HepG2 (cell line): ENCODE results near the gene ZBTB14. TPM values are rescaled to one million over a fixed set of nuclear protein-coding genes. Genes with fewer than 3 reads are reported as not detected.

Experiments used
- ATAC-seq: fragments of 200-7000 bp; cut with Tn5 transposase; 3 replicates; pipeline ENCODE4 v1.9.1; 2020; ENCODE audit warnings: mild to moderate bottlenecking, moderate library complexity
- BruUV-seq: library from RNA; stranded (reverse); fragments of 400-500 nt; replicated peaks from 2 replicates; lab custom pipeline; 2021; lab: Mats Ljungman, UMichigan
- CTCF ChIA-PET: fragments of 300-600 bp; formaldehyde crosslinking; extraction: SDS; loops from one replicate; lab custom pipeline; 2021; ENCODE audit warnings: low total read pairs, inconsistent platforms, low intra/inter-chr PET ratio; lab: Yijun Ruan, JAX
- POLR2A ChIA-PET: fragments of 350-600 bp; sonication (Branson Sonifier 250); formaldehyde crosslinking; loops from one replicate; lab custom pipeline; 2020; ENCODE audit warnings: antibody characterized with exemption, inconsistent platforms; lab: Yijun Ruan, JAX
- DNase-seq: peaks from one replicate; pipeline ENCODE4 v3.0.0-alpha.2; 2015; ENCODE audit warnings: low spot score
- FAIRE-seq: peaks from 3 replicates; lab custom pipeline; 2011; peaks lifted over from hg19 to GRCh38; lab: Jason Lieb, UNC
- H2AFZ ChIP-seq: one replicate; pipeline ENCODE4 v1.6.1; 2011; ENCODE audit warnings: low read length, inconsistent platforms
- H3K27ac ChIP-seq: fragments of 300-600 bp; 3 replicates; pipeline ENCODE4 v1.8.0; 2011; ENCODE audit warnings: mixed run types, mild to moderate bottlenecking, mixed read lengths, low read length, inconsistent platforms; ENCODE audit not compliant: insufficient read depth; ENCODE audit errors: extremely low read length
- H3K27me3 ChIP-seq, 2 experiments: fragments of 200-600 bp in 1 of 2; 2 replicates in 1 of 2; 3 replicates in 1 of 2; pipeline versions ENCODE4 v1.6.0 to v1.8.0; 2011; ENCODE audit warnings: low read length in 2 of 2, mild to moderate bottlenecking in 2 of 2, moderate library complexity in 2 of 2, inconsistent platforms in 1 of 2; ENCODE audit not compliant: insufficient read depth in 2 of 2, control insufficient read depth in 1 of 2
- H3K36me3 ChIP-seq, 2 experiments: fragments of 200-600 bp in 1 of 2; replicated peaks in 1 of 2; 2 replicates in 1 of 2; 3 replicates in 1 of 2; pipeline versions ENCODE4 v1.5.1 to v1.8.0; 2011; ENCODE audit warnings: low read length in 2 of 2, inconsistent platforms in 1 of 2; ENCODE audit not compliant: insufficient read depth in 2 of 2, control insufficient read depth in 1 of 2
- H3K4me1 ChIP-seq: 2 replicates; pipeline ENCODE4 v1.5.1; 2012; ENCODE audit warnings: low read length, inconsistent platforms; ENCODE audit not compliant: insufficient read depth
- H3K4me2 ChIP-seq: 2 replicates; pipeline ENCODE4 v1.6.0; 2011; ENCODE audit warnings: low read depth, low read length, inconsistent platforms
- H3K4me3 ChIP-seq, 3 experiments: fragments of 200-600 bp in 1 of 3; sonication (generic), shearing (Covaris generic) in 1 of 3; replicated peaks in 1 of 3; 2 replicates each; pipeline ENCODE4 v1.5.1; 2011 to 2016; ENCODE audit warnings: low read length in 3 of 3, inconsistent platforms in 2 of 3, low read depth in 2 of 3, mild to moderate bottlenecking in 2 of 3, control low read depth in 1 of 3, mixed read lengths in 1 of 3; ENCODE audit not compliant: insufficient read depth in 1 of 3
- H3K79me2 ChIP-seq: one replicate; pipeline ENCODE4 v1.6.1; 2011; ENCODE audit warnings: low read length, inconsistent platforms; ENCODE audit not compliant: insufficient read depth
- H3K9ac ChIP-seq: 2 replicates; pipeline ENCODE4 v1.6.0; 2011; ENCODE audit warnings: mild to moderate bottlenecking, low read depth, low read length, inconsistent platforms; ENCODE audit not compliant: insufficient read depth
- H3K9me3 ChIP-seq: 2 replicates; pipeline ENCODE4 v1.5.1; 2012; ENCODE audit warnings: mild to moderate bottlenecking, low read length
- H4K20me1 ChIP-seq: 2 replicates; pipeline ENCODE4 v1.6.0; 2011; ENCODE audit warnings: inconsistent platforms, mild to moderate bottlenecking, low read length, moderate library complexity; ENCODE audit not compliant: insufficient read depth
- ARID2 ChIP-seq: sonication (generic); formaldehyde crosslinking; IDR thresholded peaks from 2 replicates; pipeline ENCODE4 v1.8.1; 2022; ENCODE audit warnings: mild to moderate bottlenecking, missing genetic modification reagents, borderline replicate concordance
- CCDC6 ChIP-seq: sonication (generic); formaldehyde crosslinking; IDR thresholded peaks from 2 replicates; pipeline ENCODE4 v1.8.1; 2022; ENCODE audit warnings: mild to moderate bottlenecking, missing genetic modification reagents, moderate library complexity
- CEBPG ChIP-seq: IDR thresholded peaks from 2 replicates; pipeline ENCODE4 v1.6.1; 2016
- FOXP1 ChIP-seq, 2 experiments: fragments of 450-650 bp in 1 of 2; IDR thresholded peaks; 2 replicates each; pipeline ENCODE4 v1.6.1; 2017 to 2018; ENCODE audit warnings: antibody characterized with exemption in 1 of 2
- GABPB1 ChIP-seq: IDR thresholded peaks from 2 replicates; pipeline ENCODE4 v1.6.1; 2016; ENCODE audit warnings: mild to moderate bottlenecking, missing genetic modification reagents, moderate library complexity, missing compliant biosample characterization
- GATAD2A ChIP-seq: IDR thresholded peaks from 2 replicates; pipeline ENCODE4 v1.6.1; 2016
- IKZF1 ChIP-seq: fragments of 450-650 bp; IDR thresholded peaks from 2 replicates; pipeline ENCODE4 v1.7.1; 2016
- NRL ChIP-seq: sonication (generic); formaldehyde crosslinking; IDR thresholded peaks from 2 replicates; pipeline ENCODE4 v1.5.0; 2020; ENCODE audit warnings: missing genetic modification reagents, mild to moderate bottlenecking, moderate library complexity, borderline replicate concordance
- ZNF549 ChIP-seq: sonication (generic); formaldehyde crosslinking; IDR thresholded peaks from 2 replicates; pipeline ENCODE4 v1.5.0; 2020; ENCODE audit warnings: missing genetic modification reagents
- WGBS: methylation state at CpG from one replicate; pipeline ENCODE4 v1.1.6; 2017; ENCODE audit warnings: low lambda C conversion rate; 5-methylcytosine and 5-hydroxymethylcytosine counted together
- in situ Hi-C: cut with HindIII; loops from 2 replicates; pipeline ENCODE4 v1.10.0; 2017; ENCODE audit warnings: low pct_unique_long_range_greater_than_20kb; ENCODE audit not compliant: extremely low pct_ligation_motif_present
- intact Hi-C: fragments of 100-400 bp; cut with micrococcal nuclease; formaldehyde crosslinking; loops from one replicate; pipeline ENCODE4 v1.10.0; 2022; ENCODE audit not compliant: unreplicated experiment
- polyA plus RNA-seq, 8 experiments: library from polyadenylated mRNA; depleted of rRNA in 3 of 8; stranded (reverse) in 7 of 8; unstranded in 1 of 8; fragments of >200 nt; fragmentation: Illumina TruSeq in 4 of 8; extraction: Trizol in 4 of 8; gene quantifications; 2 replicates each; pipeline versions ENCODE4 v1.2.1 to v1.2.3, GENCODE V29; 2011 to 2016; ENCODE audit warnings: low read depth in 4 of 8, missing spikeins in 1 of 8, mixed read lengths in 1 of 8; ENCODE audit not compliant: insufficient read depth in 1 of 8
- total RNA-seq, 5 experiments: library from RNA; depleted of rRNA; stranded (reverse); fragments of >200 nt; fragmentation: Illumina TruSeq; extraction: Trizol; gene quantifications; 2 replicates each; pipeline ENCODE4 v1.2.3, GENCODE V29; 2016; ENCODE audit warnings: low read depth in 1 of 5
- TF ChIP-seq, protein P1 (sequence below): sonication (generic); formaldehyde crosslinking; conservative IDR thresholded peaks from 2 replicates; pipeline ENCODE4 v1.8.1; 2023; ENCODE audit warnings: missing genetic modification reagents

Gene ZBTB14
- total and polyA plus RNA-seq, 2 of the 13 experiments (the other 11 are each of a cell fraction or from before 2014, with no cell fraction given): 8.0 to 14.4 TPM

DNA sequence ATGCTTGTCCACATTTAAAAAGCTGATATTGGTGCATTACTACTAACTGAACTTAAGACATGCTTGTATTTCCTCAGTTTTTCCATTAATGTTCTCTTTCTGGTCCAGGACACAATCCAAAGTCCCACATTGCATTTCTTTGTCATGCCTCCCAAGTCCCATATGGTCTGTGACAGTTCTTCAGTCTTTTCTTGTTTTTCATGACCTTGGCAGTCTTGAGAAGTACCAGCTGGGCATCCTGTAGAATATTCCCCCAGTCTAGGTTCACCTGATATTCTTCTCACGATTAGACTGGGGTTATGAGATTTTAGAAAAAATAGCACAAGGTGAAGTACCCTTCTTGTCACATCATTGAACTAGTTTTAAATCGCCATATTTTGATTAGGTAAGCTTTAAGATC lies 10.3 kb upstream of the ZBTB14 start:
- H3K9ac ChIP-seq: no peak overlapping the region
- H3K27ac ChIP-seq: no peak overlapping the region
- DNase-seq: no peak
- H3K4me1 ChIP-seq: peaks cover 47% of the 10 kb centered on the region
- TF ChIP-seq ZNF549 (CRISPR knock-in tag): no peak
- TF ChIP-seq IKZF1: no peak
- no peak for TF ChIP-seq GABPB1 (CRISPR knock-in tag)
- no peak for TF ChIP-seq CEBPG
- TF ChIP-seq GATAD2A (CRISPR knock-in tag): no peak
- TF ChIP-seq CCDC6 (CRISPR knock-in tag): no peak
- TF ChIP-seq NRL (CRISPR knock-in tag): no peak
- TF ChIP-seq FOXP1 (IDR thresholded peaks at IDR 0.05): no peak
- no peak for TF ChIP-seq FOXP1 (CRISPR knock-in tag; IDR thresholded peaks at IDR 0.05)
- TF ChIP-seq, protein P1, sequence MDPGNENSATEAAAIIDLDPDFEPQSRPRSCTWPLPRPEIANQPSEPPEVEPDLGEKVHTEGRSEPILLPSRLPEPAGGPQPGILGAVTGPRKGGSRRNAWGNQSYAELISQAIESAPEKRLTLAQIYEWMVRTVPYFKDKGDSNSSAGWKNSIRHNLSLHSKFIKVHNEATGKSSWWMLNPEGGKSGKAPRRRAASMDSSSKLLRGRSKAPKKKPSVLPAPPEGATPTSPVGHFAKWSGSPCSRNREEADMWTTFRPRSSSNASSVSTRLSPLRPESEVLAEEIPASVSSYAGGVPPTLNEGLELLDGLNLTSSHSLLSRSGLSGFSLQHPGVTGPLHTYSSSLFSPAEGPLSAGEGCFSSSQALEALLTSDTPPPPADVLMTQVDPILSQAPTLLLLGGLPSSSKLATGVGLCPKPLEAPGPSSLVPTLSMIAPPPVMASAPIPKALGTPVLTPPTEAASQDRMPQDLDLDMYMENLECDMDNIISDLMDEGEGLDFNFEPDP: no peak
- TF ChIP-seq ARID2: no peak
- TF ChIP-seq, all 625 proteins: peak for 0
- no peak overlapping the region for H3K4me3 ChIP-seq
- H3K79me2 ChIP-seq: no peaks in the 10 kb centered on the region
- no peak overlapping the region for H3K4me2 ChIP-seq
- H2AFZ ChIP-seq: no peak overlapping the region
- H3K27me3 ChIP-seq: no peaks in the 10 kb centered on the region
- FAIRE-seq (no peak), ATAC-seq (no peak)
- CTCF ChIA-PET: no interaction called here
- no TSS peak for BruUV-seq
- 93% methylated on average over 2 of the region's 2 CpGs for WGBS
- intact Hi-C loops (no loop called here), in situ Hi-C loops (no loop called here)
- no peaks in the 10 kb centered on the region for H3K9me3 ChIP-seq
- no peaks in the 10 kb centered on the region for H3K36me3 ChIP-seq
- H4K20me1 ChIP-seq: no peaks in the 10 kb centered on the region
- POLR2A ChIA-PET: interaction anchor here (1.3 kb wide), 1 partner anchor 9 kb away, joined by 3 read pairs; no protein-coding TSS in a partner anchor
